Karpas-422 (cell line): ENCODE measurements around the gene NFX1. TPM values are rescaled to one million over a fixed set of nuclear protein-coding genes. Genes with fewer than 3 reads are reported as not detected.
"Not testable (repeated sequence)": the region's sequence is repeated elsewhere in the genome, so short reads cannot be mapped to it uniquely, and the experiment has no call there.

Source experiments
- DNase-seq: peaks from one replicate; pipeline ENCODE4 v3.0.0-alpha.2; 2015
- H2AFZ ChIP-seq: fragments of 200-600 bp; sonication (generic); 2 replicates; pipeline ENCODE4 v1.6.1; 2014; ENCODE audit warnings: antibody characterized with exemption, low read length, mixed read lengths
- H3K27ac ChIP-seq: fragments of 200-600 bp; sonication (generic); 2 replicates; pipeline ENCODE4 v1.5.1; 2014; ENCODE audit warnings: mild to moderate bottlenecking, low read length, moderate library complexity
- H3K27me3 ChIP-seq: fragments of 200-600 bp; sonication (generic); 2 replicates; pipeline ENCODE4 v1.6.1; 2014; ENCODE audit warnings: low read length, mixed read lengths
- H3K36me3 ChIP-seq: fragments of 200-600 bp; sonication (generic); 2 replicates; pipeline ENCODE4 v1.6.1; 2014; ENCODE audit warnings: low read length, mixed read lengths; ENCODE audit not compliant: insufficient read depth
- H3K4me1 ChIP-seq: fragments of 200-600 bp; sonication (generic); 2 replicates; pipeline ENCODE4 v1.6.1; 2014; ENCODE audit warnings: mild to moderate bottlenecking, low read length, mixed read lengths
- H3K4me2 ChIP-seq: fragments of 200-600 bp; sonication (generic); 2 replicates; pipeline ENCODE4 v1.6.1; 2014; ENCODE audit warnings: low read length, low read depth, mild to moderate bottlenecking; ENCODE audit not compliant: poor library complexity, severe bottlenecking
- H3K4me3 ChIP-seq: fragments of 200-600 bp; sonication (generic); 2 replicates; pipeline ENCODE4 v1.5.1; 2014; ENCODE audit warnings: mild to moderate bottlenecking, antibody characterized with exemption, low read length, mixed read lengths
- H3K79me2 ChIP-seq: fragments of 200-600 bp; sonication (generic); 2 replicates; pipeline ENCODE4 v1.6.1; 2014; ENCODE audit warnings: mild to moderate bottlenecking, low read length, mixed read lengths
- H3K9ac ChIP-seq: fragments of 200-600 bp; sonication (generic); 2 replicates; pipeline ENCODE4 v1.6.0; 2014; ENCODE audit warnings: low read length
- H3K9me2 ChIP-seq: fragments of 200-600 bp; sonication (generic), shearing (Covaris generic); replicated peaks from 2 replicates; pipeline ENCODE4 v1.6.0; 2014; ENCODE audit warnings: mild to moderate bottlenecking, low read length, moderate library complexity; ENCODE audit not compliant: insufficient read depth
- H3K9me3 ChIP-seq: fragments of 300-700, 200-600 bp; sonication (generic); 2 replicates; pipeline ENCODE4 v1.6.1; 2014; ENCODE audit warnings: low read length, mixed read lengths
- H4K20me1 ChIP-seq: fragments of 200-600 bp; sonication (generic); 2 replicates; pipeline ENCODE4 v1.6.1; 2014; ENCODE audit warnings: mild to moderate bottlenecking, antibody characterized with exemption, low read length, low read depth; ENCODE audit not compliant: insufficient read depth
- total RNA-seq: library from RNA; depleted of rRNA; stranded (reverse); fragments of >200 nt; shearing (Covaris generic); gene quantifications from 2 replicates; pipeline ENCODE4 v1.2.3, GENCODE V29; 2014; ENCODE audit warnings: low replicate concordance

Gene NFX1
- total RNA-seq, 1 experiment from 2014 or later = 51.4 TPM

GRCh38 chr9:33332956-33333355 lies 42.6 kb downstream of the NFX1 start:
- not testable (repeated sequence) for H3K79me2 ChIP-seq, H2AFZ ChIP-seq, DNase-seq, H3K4me1 ChIP-seq, H3K27me3 ChIP-seq, H4K20me1 ChIP-seq, H3K9me3 ChIP-seq, H3K9ac ChIP-seq, H3K4me2 ChIP-seq, H3K4me3 ChIP-seq, H3K9me2 ChIP-seq, H3K27ac ChIP-seq
- peaks cover 66% of the 10 kb centered on the region for H3K36me3 ChIP-seq

- Histone ChIP-seq H3K9me3 (no peaks in the 10 kb centered on the region), H3K79me2 (no peaks in the 10 kb centered on the region), H2AFZ (no peak overlapping the region), H4K20me1 (no peaks in the 10 kb centered on the region), H3K27me3 (no peaks in the 10 kb centered on the region), H3K9me2 (no peaks in the 10 kb centered on the region), H3K36me3 (peaks cover 51% of the 10 kb centered on the region), H3K4me3 (no peak overlapping the region), H3K27ac (no peak overlapping the region), H3K4me2 (no peak overlapping the region), H3K4me1 (no peaks in the 10 kb centered on the region), H3K9ac (no peak overlapping the region)
- no peak for DNase-seq
Observed at GRCh38 chr9:33340186-33340585, 49.9 kb downstream of the NFX1 start.

DNA sequence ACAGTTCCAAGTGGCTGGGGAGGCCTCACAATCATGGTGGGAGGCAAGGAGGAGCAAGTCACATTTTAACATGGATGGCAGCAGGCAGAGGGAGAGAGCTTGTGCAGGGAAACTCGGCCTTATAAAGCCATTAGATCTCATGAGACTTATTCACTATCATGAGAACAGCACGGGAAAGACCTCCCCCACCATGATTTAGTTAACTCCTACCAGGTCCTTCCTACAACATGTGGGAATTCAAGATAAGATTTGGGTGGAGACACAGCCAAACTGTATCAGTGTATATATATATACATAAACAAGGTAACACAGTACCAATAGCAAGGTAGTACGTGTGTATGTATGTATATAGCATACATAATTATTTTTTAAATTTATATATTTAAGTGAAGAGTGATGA lies 50.9 kb downstream of the NFX1 start:
- H2AFZ ChIP-seq = no peak overlapping the region
- no peak for DNase-seq
- no peak overlapping the region for H3K4me2 ChIP-seq
- no peaks in the 10 kb centered on the region for H3K9me3 ChIP-seq
- no peaks in the 10 kb centered on the region for H3K27me3 ChIP-seq
- no peak overlapping the region for H3K9ac ChIP-seq
- no peaks in the 10 kb centered on the region for H3K4me1 ChIP-seq
- no peaks in the 10 kb centered on the region for H4K20me1 ChIP-seq
- H3K36me3 ChIP-seq = peaks cover 55% of the 10 kb centered on the region
- no peaks in the 10 kb centered on the region for H3K9me2 ChIP-seq
- H3K79me2 ChIP-seq = no peaks in the 10 kb centered on the region
- no peak overlapping the region for H3K4me3 ChIP-seq
- no peak overlapping the region for H3K27ac ChIP-seq

DNA sequence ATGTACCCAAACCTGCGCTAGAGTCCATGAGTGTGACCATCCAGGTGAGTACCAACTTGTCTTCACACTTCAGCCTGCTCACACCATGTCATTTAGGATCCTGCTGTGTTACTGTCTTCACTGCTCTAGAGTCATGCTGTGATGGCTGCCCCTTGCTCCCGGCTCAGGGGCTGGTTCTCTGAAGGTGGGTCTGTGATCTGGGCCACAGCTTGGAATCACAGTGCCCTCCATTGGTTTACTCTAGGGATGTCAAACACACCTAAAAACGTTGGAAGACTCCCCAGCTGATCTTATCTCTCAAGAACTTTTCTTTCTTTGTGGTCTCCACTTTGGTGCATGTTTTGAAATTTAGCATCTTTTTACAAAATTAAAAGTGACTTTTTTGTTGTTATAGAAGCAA lies 53.8 kb downstream of the NFX1 start:
- H3K4me2 ChIP-seq = no peak overlapping the region
- peaks cover 58% of the 10 kb centered on the region for H3K36me3 ChIP-seq
- H3K9me2 ChIP-seq = no peaks in the 10 kb centered on the region
- H3K9me3 ChIP-seq = no peaks in the 10 kb centered on the region
- H3K27ac ChIP-seq = no peak overlapping the region
- no peaks in the 10 kb centered on the region for H3K4me1 ChIP-seq
- no peak overlapping the region for H2AFZ ChIP-seq
- H4K20me1 ChIP-seq = no peaks in the 10 kb centered on the region
- H3K4me3 ChIP-seq = no peak overlapping the region
- H3K79me2 ChIP-seq = no peaks in the 10 kb centered on the region
- H3K27me3 ChIP-seq = no peaks in the 10 kb centered on the region
- DNase-seq = no peak
- H3K9ac ChIP-seq = no peak overlapping the region

DNA sequence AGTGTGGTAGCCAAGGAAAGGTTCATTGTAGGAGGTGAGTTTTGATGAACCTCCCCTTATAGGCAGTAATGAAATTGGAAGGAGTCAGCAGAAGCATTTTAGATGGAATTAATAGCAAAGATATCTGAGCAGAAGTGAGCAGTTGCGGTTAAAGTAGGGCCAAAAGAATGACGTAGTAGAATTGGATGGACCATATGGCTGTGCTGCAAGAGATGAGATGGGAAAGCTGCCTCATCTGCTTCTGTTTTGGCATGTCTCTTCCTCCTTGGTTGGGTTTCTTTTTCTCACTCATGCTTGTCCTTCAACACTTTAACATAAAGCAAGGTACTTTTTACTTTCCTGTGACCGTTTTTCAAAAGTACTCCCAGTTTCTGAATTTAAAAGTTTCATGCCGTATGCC lies 56.2 kb downstream of the NFX1 start:
- Histone ChIP-seq H3K79me2 (no peaks in the 10 kb centered on the region), H3K9me3 (no peaks in the 10 kb centered on the region), H3K9ac (no peak overlapping the region), H3K4me3 (no peak overlapping the region), H3K36me3 (peaks cover 56% of the 10 kb centered on the region), H3K27me3 (no peaks in the 10 kb centered on the region), H4K20me1 (no peaks in the 10 kb centered on the region), H3K9me2 (no peaks in the 10 kb centered on the region), H2AFZ (no peak overlapping the region), H3K27ac (no peak overlapping the region), H3K4me2 (no peak overlapping the region), H3K4me1 (no peaks in the 10 kb centered on the region)
- DNase-seq = no peak

- no peaks in the 10 kb centered on the region for H3K27me3 ChIP-seq
- H3K4me2 ChIP-seq = no peak overlapping the region
- DNase-seq = no peak
- no peaks in the 10 kb centered on the region for H3K9me3 ChIP-seq
- no peaks in the 10 kb centered on the region for H3K9me2 ChIP-seq
- no peak overlapping the region for H3K9ac ChIP-seq
- H2AFZ ChIP-seq = no peak overlapping the region
- H3K27ac ChIP-seq = no peak overlapping the region
- no peak overlapping the region for H3K4me3 ChIP-seq
- no peaks in the 10 kb centered on the region for H3K4me1 ChIP-seq
- peaks cover 48% of the 10 kb centered on the region for H3K36me3 ChIP-seq
- no peaks in the 10 kb centered on the region for H4K20me1 ChIP-seq
- no peaks in the 10 kb centered on the region for H3K79me2 ChIP-seq
Observed at GRCh38 chr9:33348998-33349397, 58.7 kb downstream of the NFX1 start.

- no peaks in the 10 kb centered on the region for H4K20me1 ChIP-seq
- H3K9me2 ChIP-seq = no peaks in the 10 kb centered on the region
- H3K27me3 ChIP-seq = no peaks in the 10 kb centered on the region
- no peak overlapping the region for H3K9ac ChIP-seq
- H3K36me3 ChIP-seq = peaks cover 43% of the 10 kb centered on the region; the same call in 1 of the 2 replicates
- H3K79me2 ChIP-seq = no peaks in the 10 kb centered on the region
- H3K9me3 ChIP-seq = no peaks in the 10 kb centered on the region
- H3K4me2 ChIP-seq = no peak overlapping the region
- no peak overlapping the region for H2AFZ ChIP-seq
- H3K4me3 ChIP-seq = no peak overlapping the region
- DNase-seq = no peak
- H3K4me1 ChIP-seq = no peaks in the 10 kb centered on the region
- H3K27ac ChIP-seq = no peak overlapping the region
Observed at GRCh38 chr9:33349743-33350142, 59.4 kb downstream of the NFX1 start.

GRCh38 chr9:33350310-33350709 lies 60.0 kb downstream of the NFX1 start:
- no peaks in the 10 kb centered on the region for H3K27me3 ChIP-seq
- DNase-seq = no peak
- no peaks in the 10 kb centered on the region for H3K9me2 ChIP-seq
- no peak overlapping the region for H3K9ac ChIP-seq
- no peaks in the 10 kb centered on the region for H3K4me1 ChIP-seq
- no peaks in the 10 kb centered on the region for H4K20me1 ChIP-seq
- H3K36me3 ChIP-seq = peaks cover 43% of the 10 kb centered on the region; the same call in 1 of the 2 replicates
- no peak overlapping the region for H2AFZ ChIP-seq
- no peak overlapping the region for H3K4me2 ChIP-seq
- H3K79me2 ChIP-seq = no peaks in the 10 kb centered on the region
- no peak overlapping the region for H3K4me3 ChIP-seq
- no peak overlapping the region for H3K27ac ChIP-seq
- no peaks in the 10 kb centered on the region for H3K9me3 ChIP-seq

DNA sequence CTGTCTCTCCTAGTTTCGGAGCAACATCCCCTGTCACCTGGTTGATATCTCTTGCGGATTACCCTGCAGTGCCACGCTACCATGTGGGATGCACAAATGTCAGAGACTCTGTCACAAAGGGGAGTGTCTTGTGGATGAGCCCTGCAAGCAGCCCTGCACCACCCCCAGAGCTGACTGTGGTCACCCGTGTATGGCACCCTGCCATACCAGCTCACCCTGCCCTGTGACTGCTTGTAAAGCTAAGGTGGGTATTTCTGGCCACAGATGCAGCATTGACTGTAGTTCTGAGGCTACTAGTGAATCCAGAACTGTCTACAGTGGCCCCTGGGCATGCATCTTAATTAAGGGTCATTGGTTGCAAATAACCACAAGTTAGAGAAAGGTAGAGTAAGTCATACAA lies 61.2 kb downstream of the NFX1 start:
- H3K4me2 ChIP-seq = no peak overlapping the region
- H4K20me1 ChIP-seq = no peaks in the 10 kb centered on the region
- no peak overlapping the region for H3K9ac ChIP-seq

More for the DNA sequence above, 61.2 kb downstream of the NFX1 start:
- Histone ChIP-seq H3K27me3 (no peaks in the 10 kb centered on the region), H3K9me2 (no peaks in the 10 kb centered on the region), H3K36me3 (peaks cover 41% of the 10 kb centered on the region), H3K27ac (no peak overlapping the region), H3K4me3 (no peak overlapping the region), H3K79me2 (no peaks in the 10 kb centered on the region), H2AFZ (no peak overlapping the region), H3K4me1 (no peaks in the 10 kb centered on the region), H3K9me3 (no peaks in the 10 kb centered on the region)
- no peak for DNase-seq
